H1 (cell line): ENCODE results near the gene G2E3. TPM values are rescaled to one million over a fixed set of nuclear protein-coding genes. Genes with fewer than 3 reads are reported as not detected.

Source experiments
- CTCF ChIA-PET: fragments of 300-600 bp; sonication (Branson Sonifier 250); formaldehyde crosslinking; loops from one replicate; lab custom pipeline; 2021; ENCODE audit not compliant: partially characterized antibody; lab: Charles Lee
- POLR2A ChIA-PET: fragments of 300-600 bp; sonication (Branson Sonifier 250); formaldehyde crosslinking; loops from one replicate; lab custom pipeline; 2021; ENCODE audit warnings: inconsistent platforms; ENCODE audit not compliant: partially characterized antibody; lab: Charles Lee
- DNase-seq, 2 experiments: peaks; one replicate each; pipeline versions ENCODE4 v3.0.0 to v3.0.0-alpha.2; 2010 to 2022; ENCODE audit warnings: low spot score in 2 of 2, low read depth in 1 of 2, mixed read lengths in 1 of 2
- FAIRE-seq: peaks from 2 replicates; lab custom pipeline; 2011; peaks lifted over from hg19 to GRCh38; lab: Jason Lieb, UNC
- H2AFZ ChIP-seq: 2 replicates; pipeline ENCODE4 v1.8.1; 2012; ENCODE audit warnings: low read length, inconsistent platforms
- H2AK5ac ChIP-seq: 2 replicates; pipeline ENCODE4 v1.6.1; 2013; ENCODE audit warnings: low read depth, low read length
- H2BK120ac ChIP-seq: replicated peaks from 2 replicates; pipeline ENCODE3; 2013; ENCODE audit warnings: low read depth, low read length, inconsistent platforms
- H2BK12ac ChIP-seq: 2 replicates; pipeline ENCODE4 v1.6.1; 2013; ENCODE audit warnings: low read depth, low read length
- H2BK15ac ChIP-seq: 2 replicates; pipeline ENCODE4 v1.6.1; 2013; ENCODE audit warnings: low read length
- H2BK20ac ChIP-seq: 2 replicates; pipeline ENCODE4 v1.6.1; 2013; ENCODE audit warnings: low read length
- H2BK5ac ChIP-seq: 2 replicates; pipeline ENCODE4 v1.6.1; 2013; ENCODE audit warnings: low read depth, low read length
- H3K14ac ChIP-seq: 2 replicates; pipeline ENCODE4 v1.6.1; 2013; ENCODE audit warnings: inconsistent platforms; ENCODE audit not compliant: insufficient read length
- H3K18ac ChIP-seq: 2 replicates; pipeline ENCODE4 v1.6.1; 2013; ENCODE audit warnings: low read length; ENCODE audit errors: extremely low read depth
- H3K23ac ChIP-seq: 2 replicates; pipeline ENCODE4 v1.6.1; 2013; ENCODE audit warnings: inconsistent platforms; ENCODE audit not compliant: insufficient read length
- H3K23me2 ChIP-seq: 2 replicates; pipeline ENCODE4 v1.6.1; 2013; ENCODE audit warnings: low read depth, low read length
- H3K27ac ChIP-seq: 2 replicates; pipeline ENCODE4 v1.6.1; 2011; ENCODE audit warnings: low read depth, low read length, inconsistent platforms
- H3K27me3 ChIP-seq, 4 experiments: replicated peaks in 1 of 4; 1 replicate in 1 of 4; 2 replicates in 3 of 4; pipeline versions ENCODE4 v1.6.1 to v1.8.1; 2011 to 2013; ENCODE audit warnings: low read length in 3 of 4, mild to moderate bottlenecking in 3 of 4, inconsistent platforms in 2 of 4, mixed read lengths in 2 of 4, moderate library complexity in 1 of 4; ENCODE audit not compliant: control insufficient read depth in 3 of 4, insufficient read depth in 3 of 4; ENCODE audit errors: extremely low read depth in 1 of 4
- H3K36me3 ChIP-seq, 4 experiments: 2 replicates each; pipeline versions ENCODE4 v1.6.1 to v1.8.1; 2011 to 2013; ENCODE audit warnings: mild to moderate bottlenecking in 4 of 4, low read length in 3 of 4, moderate library complexity in 2 of 4, control low read depth in 1 of 4, inconsistent platforms in 1 of 4; ENCODE audit not compliant: insufficient read depth in 4 of 4, control insufficient read depth in 2 of 4
- H3K4ac ChIP-seq: replicated peaks from 2 replicates; pipeline ENCODE3; 2013; ENCODE audit warnings: low read length, low read depth, mixed read lengths, inconsistent platforms; ENCODE audit not compliant: insufficient read length
- H3K4me1 ChIP-seq, 4 experiments: replicated peaks in 1 of 4; 1 replicate in 1 of 4; 2 replicates in 3 of 4; pipeline versions ENCODE4 v1.6.1 to v1.8.1; 2011 to 2013; ENCODE audit warnings: low read length in 3 of 4, inconsistent platforms in 2 of 4, mixed read lengths in 1 of 4; ENCODE audit not compliant: insufficient read depth in 4 of 4, control insufficient read depth in 3 of 4
- H3K4me2 ChIP-seq, 2 experiments: 2 replicates each; pipeline versions ENCODE4 v1.6.1 to v1.8.1; 2011 to 2013; ENCODE audit warnings: low read depth in 2 of 2, low read length in 2 of 2, control low read depth in 1 of 2, inconsistent platforms in 1 of 2, mild to moderate bottlenecking in 1 of 2; ENCODE audit not compliant: insufficient read depth in 1 of 2
- H3K4me3 ChIP-seq, 4 experiments: fragments of 200-600, 300-600 bp in 1 of 4; sonication (generic), shearing (Covaris generic), sonication (Bioruptor Twin) in 1 of 4; 2 replicates each; pipeline versions ENCODE4 v1.5.1 to v1.8.1; 2011 to 2016; ENCODE audit warnings: low read length in 4 of 4, low read depth in 3 of 4, control low read depth in 2 of 4, inconsistent platforms in 2 of 4, mild to moderate bottlenecking in 2 of 4, mixed read lengths in 1 of 4, moderate library complexity in 1 of 4; ENCODE audit not compliant: insufficient read depth in 2 of 4; ENCODE audit errors: extremely low read depth in 1 of 4
- H3K56ac ChIP-seq: replicated peaks from 2 replicates; pipeline ENCODE3; 2013; ENCODE audit warnings: low read depth, mild to moderate bottlenecking, mixed read lengths, low read length, inconsistent platforms; ENCODE audit not compliant: insufficient read length
- H3K79me1 ChIP-seq: 2 replicates; pipeline ENCODE4 v1.6.1; 2013; ENCODE audit warnings: low read depth, low read length, control low read depth
- H3K79me2 ChIP-seq, 2 experiments: 2 replicates each; pipeline versions ENCODE4 v1.6.1 to v1.8.1; 2012 to 2013; ENCODE audit warnings: low read length in 2 of 2, mild to moderate bottlenecking in 2 of 2, inconsistent platforms in 1 of 2; ENCODE audit not compliant: insufficient read depth in 2 of 2, control insufficient read depth in 1 of 2
- H3K9ac ChIP-seq, 4 experiments: replicated peaks in 1 of 4; 1 replicate in 1 of 4; 2 replicates in 3 of 4; pipeline versions ENCODE4 v1.6.1 to v1.8.1; 2011 to 2013; ENCODE audit warnings: low read depth in 3 of 4, low read length in 3 of 4, control low read depth in 2 of 4, mild to moderate bottlenecking in 2 of 4, moderate library complexity in 2 of 4, inconsistent platforms in 1 of 4; ENCODE audit errors: extremely low read depth in 1 of 4
- H3K9me3 ChIP-seq, 2 experiments: 2 replicates each; pipeline versions ENCODE4 v1.6.1 to v1.8.1; 2012 to 2013; ENCODE audit warnings: mild to moderate bottlenecking in 2 of 2, moderate library complexity in 2 of 2, control low read depth in 1 of 2, inconsistent platforms in 1 of 2, low read depth in 1 of 2, low read length in 1 of 2, mixed read lengths in 1 of 2; ENCODE audit not compliant: insufficient read depth in 2 of 2
- H4K20me1 ChIP-seq, 2 experiments: replicated peaks in 1 of 2; 2 replicates each; pipeline versions ENCODE3 to v1.8.1; 2011 to 2013; ENCODE audit warnings: inconsistent platforms in 2 of 2, low read length in 2 of 2, mild to moderate bottlenecking in 1 of 2; ENCODE audit not compliant: insufficient read depth in 2 of 2, control insufficient read depth in 1 of 2
- H4K5ac ChIP-seq: 2 replicates; pipeline ENCODE4 v1.6.1; 2013; ENCODE audit warnings: low read length, low read depth, mixed read lengths, inconsistent platforms; ENCODE audit not compliant: insufficient read length
- H4K8ac ChIP-seq: 2 replicates; pipeline ENCODE4 v1.8.0; 2013; ENCODE audit warnings: mild to moderate bottlenecking, moderate library complexity, low read length, inconsistent platforms; ENCODE audit not compliant: insufficient read depth; ENCODE audit errors: extremely low read depth
- H4K91ac ChIP-seq: replicated peaks from 2 replicates; pipeline ENCODE3; 2013; ENCODE audit warnings: low read length, mixed read lengths, inconsistent platforms; ENCODE audit not compliant: insufficient read length
- EZH2 ChIP-seq: fragments of 200-600 bp; sonication (generic); IDR thresholded peaks from 2 replicates; pipeline ENCODE4 v1.7.1; 2012; ENCODE audit warnings: low read depth, mild to moderate bottlenecking, moderate library complexity, low read length, inconsistent platforms; ENCODE audit not compliant: severe bottlenecking
- JUND ChIP-seq: IDR thresholded peaks from 2 replicates; pipeline ENCODE4 v1.6.1; 2011; ENCODE audit warnings: mild to moderate bottlenecking, improper control_type of control experiment, low read length
- KDM1A ChIP-seq: fragments of 200-600, 300-600 bp; sonication (generic); IDR thresholded peaks from 2 replicates; pipeline ENCODE4 v1.7.1; 2016; ENCODE audit warnings: mild to moderate bottlenecking, low read length, borderline replicate concordance
- WGBS, 2 experiments: shearing (Covaris generic) in 1 of 2; methylation state at CpG; one replicate each; pipeline versions ENCODE4 v1.1.6 to v1.1.7; 2013 to 2015; ENCODE audit warnings: low lambda C conversion rate in 2 of 2, mixed read lengths in 2 of 2, inconsistent platforms in 1 of 2, low coverage in 1 of 2, missing lambda C conversion rate in 1 of 2; ENCODE audit not compliant: insufficient replicate concordance in 2 of 2, insufficient coverage in 1 of 2, insufficient read length in 1 of 2; ENCODE audit errors: extremely low coverage in 1 of 2, missing lambda C conversion rate in 1 of 2; 5-methylcytosine and 5-hydroxymethylcytosine counted together
- polyA plus RNA-seq, 7 experiments: library from polyadenylated mRNA; depleted of rRNA in 3 of 7; stranded (reverse) in 5 of 7; unstranded in 2 of 7; fragments of >200 nt in 5 of 7; fragments of 200-250 nt in 2 of 7; gene quantifications; 1 replicate in 5 of 7; 2 replicates in 1 of 7; 4 replicates in 1 of 7; pipeline versions ENCODE4 v1.2.1 to v1.2.3, GENCODE V29; 2011 to 2013; ENCODE audit warnings: missing spikeins in 2 of 7, mixed read lengths in 2 of 7
- total RNA-seq: library from RNA; stranded (reverse); fragmentation: NEBNext Ultra II Directional; extraction: Animal tissue kit (Norgen Biotek cat#: 25700); gene quantifications from 2 replicates; pipeline ENCODE4 v1.2.1, GENCODE V29; 2021

G2E3 gene
- total and polyA plus RNA-seq, 2 of the 8 experiments (the other 6 are each of a cell fraction or from before 2014, with no cell fraction given) = 9.2 to 72.0 TPM

DNA sequence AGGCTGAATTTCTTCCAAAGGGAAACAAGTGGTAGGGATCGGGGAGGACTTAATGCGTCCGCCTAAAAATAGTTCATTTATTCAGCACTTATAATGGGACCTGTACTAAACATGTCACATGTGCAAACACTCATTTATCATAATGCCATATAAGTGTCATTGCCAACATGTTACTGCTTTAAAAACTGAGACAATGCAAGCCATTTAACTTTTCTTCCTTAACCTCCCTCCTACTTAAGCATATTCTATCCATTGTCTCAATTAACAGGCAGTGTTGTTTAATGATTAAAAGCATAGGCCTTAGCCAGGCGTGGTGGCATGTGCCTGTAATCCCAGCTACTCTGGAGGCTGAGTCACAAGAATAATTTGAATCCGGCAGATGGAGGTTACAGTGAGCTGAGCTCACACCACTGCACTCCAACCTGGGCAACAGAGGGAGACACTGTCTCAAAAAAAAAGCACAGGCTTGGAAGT, 49.6 kb downstream of the G2E3 start:
- H3K79me2 ChIP-seq = no peaks in the 10 kb centered on the region
- WGBS, 2 experiments = 92% methylated on average over 5 of the region's 5 CpGs; no CpG with 5 or more reads in 1 of the 2 experiments
- DNase-seq (no peak), FAIRE-seq (no peak)
- H3K18ac ChIP-seq = no peak overlapping the region
- H2BK20ac ChIP-seq = no peak overlapping the region
- no peak overlapping the region for H3K56ac ChIP-seq
- no peak overlapping the region for H2AK5ac ChIP-seq
- H2BK5ac ChIP-seq = no peak overlapping the region
- POLR2A ChIA-PET = interaction anchor here (0.6 kb wide), 1 partner anchor 261 kb away, joined by 3 read pairs; no protein-coding TSS in a partner anchor
- H2BK15ac ChIP-seq = no peak overlapping the region
- H3K79me1 ChIP-seq = no peaks in the 10 kb centered on the region
- H4K20me1 ChIP-seq = no peaks in the 10 kb centered on the region
- no peak overlapping the region for H3K4me2 ChIP-seq
- H3K4me1 ChIP-seq = no peaks in the 10 kb centered on the region
- H3K4me3 ChIP-seq = no peak overlapping the region
- H2AFZ ChIP-seq = no peak overlapping the region
- H3K23me2 ChIP-seq = no peaks in the 10 kb centered on the region
- no peak overlapping the region for H3K4ac ChIP-seq
- CTCF ChIA-PET = interaction anchor here (0.7 to 1.2 kb wide), 4 partner anchors 13 to 1463 kb away, joined by 3 to 4 read pairs (median 3); no protein-coding TSS in a partner anchor
- H2BK120ac ChIP-seq = no peak overlapping the region
- H4K8ac ChIP-seq = no peak overlapping the region
- H3K23ac ChIP-seq = no peak overlapping the region
- H3K9ac ChIP-seq = no peak overlapping the region
- H3K27ac ChIP-seq = no peak overlapping the region
- H3K27me3 ChIP-seq = no peaks in the 10 kb centered on the region
- H3K36me3 ChIP-seq = peaks cover 4 to 69% (median 28%) of the 10 kb centered on the region in 4 experiments; a peak in 7 of 8 replicates
- no peak overlapping the region for H4K91ac ChIP-seq
- no peak overlapping the region for H4K5ac ChIP-seq
- H3K14ac ChIP-seq = no peak overlapping the region
- no peak overlapping the region for H2BK12ac ChIP-seq
- no peaks in the 10 kb centered on the region for H3K9me3 ChIP-seq
- TF ChIP-seq KDM1A = no peak
- TF ChIP-seq JUND = no peak
- no peak for TF ChIP-seq EZH2
